Measurements from ENCODE around the gene ZBTB32. TPM values are rescaled to one million over a fixed set of nuclear protein-coding genes. Genes with fewer than 3 reads are reported as not detected.
"Not testable (repeated sequence)": the region's sequence is repeated elsewhere in the genome, so short reads cannot be mapped to it uniquely, and the experiment has no call there.

The ZBTB32 gene
- total RNA-seq, 2 donors from 2014 or later = 0.32 TPM; not detected in 1

DNA sequence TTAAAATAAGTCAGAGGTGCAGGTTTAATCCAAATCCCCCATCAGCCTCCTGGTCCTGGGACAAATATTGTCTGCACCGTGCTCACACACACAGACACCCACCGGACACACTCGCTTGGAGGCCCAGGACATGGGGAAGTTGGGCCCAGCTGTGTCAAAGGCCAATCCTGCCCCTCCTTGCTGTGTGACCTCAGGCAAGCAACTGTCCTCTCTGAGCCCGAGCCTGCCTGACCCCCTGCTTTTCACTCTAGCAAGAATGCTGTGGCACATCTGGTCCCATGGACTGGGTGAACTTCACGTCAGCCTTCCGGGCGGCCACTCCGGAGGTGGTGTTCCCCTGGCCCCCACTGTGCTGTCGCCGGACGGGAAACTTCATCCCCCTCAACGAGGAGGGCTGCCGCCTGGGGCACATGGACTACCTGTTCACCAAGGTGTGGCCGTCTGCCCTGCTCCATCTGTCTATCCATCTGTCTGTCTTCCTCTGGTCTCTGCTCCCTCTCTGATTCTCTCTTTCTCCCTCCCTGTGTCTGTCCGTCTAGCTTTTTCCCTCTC, 28.7 kb upstream of the ZBTB32 start:
- H3K27me3 ChIP-seq = peaks cover 18% of the 10 kb centered on the region
- intact Hi-C loops (cut with DNase I) = no loop called here
- DNase-seq = no peak

DNA sequence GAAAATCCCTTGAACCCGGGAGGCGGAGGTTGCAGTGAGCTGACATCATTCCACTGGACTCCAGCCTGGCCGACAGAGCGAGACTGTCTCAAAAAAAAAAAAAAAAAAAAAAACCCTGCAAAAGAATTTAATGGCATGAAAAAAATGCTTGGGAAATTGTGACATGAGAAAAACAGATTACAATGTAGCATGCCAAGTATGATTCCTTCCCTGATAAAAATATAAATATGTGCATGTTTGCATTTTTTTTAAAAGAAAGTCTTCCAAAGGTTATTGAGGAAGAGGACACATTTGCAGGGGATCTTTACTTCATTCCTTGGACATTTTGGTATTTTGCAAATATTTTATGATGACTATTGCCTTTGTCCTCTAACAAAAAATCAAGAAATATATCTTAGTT, 14.5 kb upstream of the ZBTB32 start:
- H3K9ac ChIP-seq (ENCODE audit: low read depth in 2 of 2, low read length in 2 of 2) = no peak overlapping the region
- intact Hi-C loops (cut with DNase I) = loop anchor here (5.0 kb wide), 1 partner anchor 242 kb away; no protein-coding TSS in a partner anchor

More for the DNA sequence above, 28.7 kb upstream of the ZBTB32 start:
- H3K4me1 ChIP-seq = no peaks in the 10 kb centered on the region
- no peak overlapping the region for H3K4me3 ChIP-seq
- TF ChIP-seq, protein P1, sequence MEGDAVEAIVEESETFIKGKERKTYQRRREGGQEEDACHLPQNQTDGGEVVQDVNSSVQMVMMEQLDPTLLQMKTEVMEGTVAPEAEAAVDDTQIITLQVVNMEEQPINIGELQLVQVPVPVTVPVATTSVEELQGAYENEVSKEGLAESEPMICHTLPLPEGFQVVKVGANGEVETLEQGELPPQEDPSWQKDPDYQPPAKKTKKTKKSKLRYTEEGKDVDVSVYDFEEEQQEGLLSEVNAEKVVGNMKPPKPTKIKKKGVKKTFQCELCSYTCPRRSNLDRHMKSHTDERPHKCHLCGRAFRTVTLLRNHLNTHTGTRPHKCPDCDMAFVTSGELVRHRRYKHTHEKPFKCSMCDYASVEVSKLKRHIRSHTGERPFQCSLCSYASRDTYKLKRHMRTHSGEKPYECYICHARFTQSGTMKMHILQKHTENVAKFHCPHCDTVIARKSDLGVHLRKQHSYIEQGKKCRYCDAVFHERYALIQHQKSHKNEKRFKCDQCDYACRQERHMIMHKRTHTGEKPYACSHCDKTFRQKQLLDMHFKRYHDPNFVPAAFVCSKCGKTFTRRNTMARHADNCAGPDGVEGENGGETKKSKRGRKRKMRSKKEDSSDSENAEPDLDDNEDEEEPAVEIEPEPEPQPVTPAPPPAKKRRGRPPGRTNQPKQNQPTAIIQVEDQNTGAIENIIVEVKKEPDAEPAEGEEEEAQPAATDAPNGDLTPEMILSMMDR (IDR thresholded peaks at IDR 0.05) = no peak
- H3K36me3 ChIP-seq = no peaks in the 10 kb centered on the region
- H3K9me3 ChIP-seq = no peaks in the 10 kb centered on the region
- H3K27ac ChIP-seq = no peak overlapping the region
- H3K9ac ChIP-seq (ENCODE audit: low read depth in 2 of 2, low read length in 2 of 2) = no peak overlapping the region

DNA sequence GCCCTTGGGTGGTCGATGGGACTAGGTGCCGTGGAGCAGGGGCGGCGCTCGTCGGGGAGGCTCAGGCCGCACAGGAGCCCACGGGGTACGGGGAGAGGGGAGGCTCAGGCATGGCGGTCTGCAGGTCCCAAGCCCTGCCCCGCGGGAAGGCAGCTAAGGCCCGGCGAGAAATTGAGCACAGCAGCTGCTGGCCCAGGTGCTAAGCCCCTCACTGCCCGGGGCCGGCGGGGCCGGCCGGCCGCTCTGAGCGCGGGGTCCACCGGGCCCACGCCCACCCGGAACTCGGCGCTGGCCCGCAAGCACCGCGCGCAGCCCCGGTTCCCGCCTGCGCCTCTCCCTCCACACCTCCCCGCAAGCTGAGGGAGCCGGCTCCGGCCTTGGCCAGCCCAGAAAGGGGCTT, 13.3 kb upstream of the ZBTB32 start:
- intact Hi-C loops (cut with DNase I) = loop anchor here (5.0 kb wide), 1 partner anchor 241 kb away; no protein-coding TSS in a partner anchor
- not testable (repeated sequence) for DNase-seq

More for the DNA sequence above, 14.5 kb upstream of the ZBTB32 start:
- Histone ChIP-seq H3K4me3 (no peak overlapping the region), H3K27me3 (no peaks in the 10 kb centered on the region), H3K4me1 (no peaks in the 10 kb centered on the region), H3K36me3 (no peaks in the 10 kb centered on the region), H3K27ac (no peak overlapping the region), H3K9me3 (no peaks in the 10 kb centered on the region)
- no peak for DNase-seq
- TF ChIP-seq, protein P1 (IDR thresholded peaks at IDR 0.05) = no peak

DNA sequence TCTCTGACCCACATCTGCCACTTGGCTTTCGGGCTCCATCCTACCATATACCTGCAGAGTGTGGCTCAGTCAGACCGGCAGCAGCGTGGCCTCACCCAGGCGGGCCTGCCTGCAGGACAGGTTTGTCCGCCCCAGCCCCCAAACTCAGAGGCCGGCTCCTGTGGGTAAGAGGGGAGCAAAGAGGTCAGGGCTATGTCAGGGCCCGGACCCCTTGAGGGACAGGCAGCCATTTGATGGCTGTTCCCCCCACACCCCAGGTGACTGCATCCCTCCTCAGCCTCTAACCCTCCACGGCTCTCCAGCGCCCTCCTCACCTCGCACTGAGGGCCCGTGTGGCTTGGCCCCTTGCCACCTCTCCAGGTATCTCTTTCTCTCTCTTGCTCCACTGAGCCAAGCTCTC, 12.3 kb upstream of the ZBTB32 start:
- no peaks in the 10 kb centered on the region for H3K4me1 ChIP-seq
- intact Hi-C loops (cut with DNase I) = loop anchor here (2.0 to 5.0 kb wide), 2 partner anchors 189 to 240 kb away; no protein-coding TSS in a partner anchor
- H3K27me3 ChIP-seq = no peaks in the 10 kb centered on the region
- no peak for DNase-seq
- no peaks in the 10 kb centered on the region for H3K9me3 ChIP-seq
- no peak overlapping the region for H3K27ac ChIP-seq
- no peak overlapping the region for H3K4me3 ChIP-seq
- H3K36me3 ChIP-seq = no peaks in the 10 kb centered on the region
- no peak overlapping the region for H3K9ac ChIP-seq (ENCODE audit: low read depth in 2 of 2, low read length in 2 of 2)
- TF ChIP-seq, protein P1 (IDR thresholded peaks at IDR 0.05) = no peak

More for the DNA sequence above, 13.3 kb upstream of the ZBTB32 start:
- not testable (repeated sequence) for H3K27ac ChIP-seq; H3K4me1 ChIP-seq; H3K36me3 ChIP-seq; H3K9me3 ChIP-seq; H3K9ac ChIP-seq (ENCODE audit: low read depth in 2 of 2, low read length in 2 of 2); H3K4me3 ChIP-seq; H3K27me3 ChIP-seq

DNA sequence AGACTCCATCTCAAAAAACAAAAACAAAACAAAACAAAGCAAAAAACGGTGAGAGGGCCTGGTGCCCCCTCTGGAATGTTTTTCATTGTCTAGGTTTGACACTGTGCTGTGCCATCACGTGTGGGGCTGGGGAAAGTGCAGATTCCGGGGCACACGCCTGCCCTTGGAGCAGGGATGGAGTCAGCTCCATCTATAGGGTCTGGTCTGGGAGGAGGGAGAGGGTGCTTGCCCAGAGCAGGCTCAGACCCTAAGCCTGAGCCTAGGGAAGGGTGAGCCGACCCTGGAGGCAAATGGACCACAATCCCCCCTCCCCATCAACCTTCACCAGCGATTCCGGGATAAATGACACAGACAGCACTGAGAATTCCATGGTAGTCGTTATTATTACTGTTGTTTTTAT, 10.9 kb upstream of the ZBTB32 start:
- Histone ChIP-seq H3K4me3 (no peak overlapping the region), H3K4me1 (no peaks in the 10 kb centered on the region), H3K9me3 (no peaks in the 10 kb centered on the region), H3K36me3 (no peaks in the 10 kb centered on the region), H3K27ac (no peak overlapping the region), H3K9ac (ENCODE audit: low read depth in 2 of 2, low read length in 2 of 2) (no peak overlapping the region), H3K27me3 (no peaks in the 10 kb centered on the region)
- TF ChIP-seq, protein P1 (IDR thresholded peaks at IDR 0.05) = no peak
- no peak for DNase-seq
- intact Hi-C loops (cut with DNase I) = loop anchor here (2.0 to 5.0 kb wide), 2 partner anchors 187 to 239 kb away; no protein-coding TSS in a partner anchor
